GM19397 (cell line): ENCODE data around the gene DDX27.

Source experiments
- ATAC-seq: cut with Tn5 transposase; IDR thresholded peaks from one replicate; pipeline ENCODE4 v1.9.1; 2021; ENCODE audit warnings: mild to moderate bottlenecking, moderate library complexity; ENCODE audit not compliant: unreplicated experiment

DDX27 gene

DNA sequence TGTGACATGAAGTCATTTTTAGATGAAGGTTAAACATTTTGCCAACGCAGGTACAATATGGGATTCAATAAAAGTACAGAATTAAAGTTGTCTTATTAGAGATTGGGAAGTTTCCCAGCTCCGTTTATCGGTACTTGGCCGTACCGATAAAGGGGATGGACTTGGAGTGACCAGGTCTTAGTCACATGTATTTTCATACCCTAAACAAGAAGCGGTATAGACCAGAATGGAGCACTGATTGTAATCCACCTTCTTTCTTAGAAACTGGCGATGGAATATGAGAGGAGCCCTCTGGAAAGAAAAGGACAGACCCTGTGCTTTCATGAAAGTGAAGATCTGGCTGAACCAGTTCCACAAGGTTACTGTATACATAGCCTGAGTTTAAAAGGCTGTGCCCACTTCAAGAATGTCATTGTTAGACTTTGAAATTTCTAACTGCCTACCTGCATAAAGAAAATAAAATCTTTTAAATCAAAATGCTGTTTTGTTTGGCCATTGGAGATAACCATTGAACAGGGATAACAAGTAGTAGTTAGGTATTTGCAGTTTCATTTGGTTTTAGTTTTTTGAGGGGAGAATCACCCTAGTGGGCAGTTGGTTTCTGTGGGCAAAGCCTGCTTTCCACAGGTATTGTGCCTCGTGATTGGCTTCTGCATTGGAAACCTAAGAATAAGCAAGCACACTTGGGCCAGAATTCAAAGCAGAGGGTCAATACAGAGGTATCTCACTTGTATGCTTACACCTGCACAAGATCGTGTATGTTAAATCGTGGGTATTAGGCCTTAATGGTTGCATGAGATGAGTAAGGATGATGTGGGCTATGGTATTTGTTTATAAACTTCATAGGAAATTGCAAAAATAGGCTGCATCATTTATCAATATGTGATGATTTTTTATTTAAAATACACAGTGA, 69.8 kb downstream of the DDX27 start:
- no peak for ATAC-seq

DNA sequence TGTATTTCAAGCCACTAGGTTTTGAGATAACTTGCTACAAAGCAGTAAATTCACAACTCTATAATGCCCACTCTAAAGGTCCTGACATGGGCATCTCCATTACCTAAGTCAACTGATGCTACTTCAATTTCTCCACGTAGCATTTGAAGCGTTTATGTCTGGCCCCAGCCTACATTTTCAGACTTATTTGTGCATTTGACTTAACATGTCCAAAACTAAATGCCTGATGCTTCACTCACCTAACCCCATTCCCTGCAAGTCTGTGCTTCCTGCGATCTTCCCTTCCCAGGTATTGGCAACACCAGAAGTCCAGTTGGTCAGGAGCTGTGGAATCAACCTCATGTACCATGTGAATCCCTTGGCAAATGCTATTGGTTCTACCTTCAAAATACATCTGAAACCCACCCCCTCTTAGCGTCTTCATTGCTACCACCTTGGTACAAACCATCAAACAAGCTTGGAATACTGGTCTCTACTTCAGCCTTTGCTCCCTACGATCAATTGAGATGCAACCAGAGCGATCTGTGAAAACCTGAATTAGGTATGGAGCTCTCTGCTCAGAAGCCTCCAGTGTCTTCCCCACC, 71.5 kb downstream of the DDX27 start:
- no peak for ATAC-seq

DNA sequence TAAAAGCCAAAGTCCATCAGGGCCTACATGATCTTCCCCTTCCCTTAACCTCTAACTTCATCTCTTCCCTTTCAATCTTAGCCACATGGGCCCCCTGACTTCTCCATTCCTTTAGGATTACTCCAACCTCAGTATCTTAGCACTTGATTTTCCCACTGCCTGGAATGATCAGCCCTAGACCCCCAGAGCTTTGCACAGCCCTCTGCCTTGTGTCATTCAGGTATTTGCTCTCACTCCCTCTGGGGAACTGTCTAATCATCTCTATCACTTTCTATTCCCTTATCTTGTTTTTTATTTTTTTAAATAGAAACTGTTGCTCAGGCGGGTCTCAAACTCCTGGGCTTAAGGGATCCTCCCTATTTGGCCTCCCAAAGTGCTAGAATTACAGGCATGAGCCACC, 72.0 kb downstream of the DDX27 start:
- no peak for ATAC-seq

DNA sequence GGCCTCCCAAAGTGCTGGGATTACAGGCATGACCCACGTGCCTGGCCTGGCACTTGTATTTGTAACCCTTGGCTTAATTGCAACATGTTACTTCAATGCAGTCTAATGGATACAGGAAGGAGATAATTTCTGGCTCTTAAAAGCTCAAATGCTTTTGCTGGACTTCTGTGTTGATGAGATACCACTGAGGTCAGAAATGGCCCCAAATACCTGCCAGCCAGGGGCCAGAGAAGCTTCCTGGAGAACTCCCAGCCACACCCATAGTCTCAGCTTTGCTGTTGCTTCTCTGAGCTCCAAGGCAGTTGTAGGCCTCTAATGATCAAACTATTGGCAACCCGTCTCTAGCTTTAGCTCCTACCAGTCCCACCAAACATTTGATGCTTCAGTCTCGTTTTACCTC, 72.8 kb downstream of the DDX27 start:
- no peak for ATAC-seq

DNA sequence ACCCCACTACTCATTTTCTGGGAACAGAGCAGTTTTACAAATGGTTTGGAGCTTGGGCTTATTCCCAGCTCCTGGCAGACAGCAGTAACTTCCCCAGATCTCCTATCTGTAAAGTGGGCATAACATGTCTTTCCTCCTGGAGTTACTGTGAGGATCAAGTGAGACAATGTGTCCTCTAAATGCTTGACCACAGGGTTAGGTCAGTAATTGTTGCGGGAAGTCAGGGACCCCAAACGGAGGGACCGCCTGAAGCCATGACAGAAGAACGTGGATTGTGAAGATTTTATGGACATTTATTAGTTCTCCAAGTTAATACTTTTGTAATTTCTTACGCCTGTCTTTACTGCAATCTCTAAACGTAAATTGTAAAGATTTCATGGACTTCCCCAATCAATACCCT, 73.9 kb downstream of the DDX27 start:
- ATAC-seq: no peak
